CD4-positive, alpha-beta T cell treated with Interferon gamma for 1 hour (primary cell): ENCODE data around the gene UST.

ENCODE experiments used
- DNase-seq: peaks from one replicate; pipeline ENCODE4 v3.0.0-alpha.2; 2020

The UST gene

GRCh38 chr6:148746363-148747144 lies at the start of gene UST:
UST (plus strand) TSS chr6:148747030; CDS start chr6:148747431, 401 bp downstream.
- peak; percentile 72 for DNase-seq

DNA sequence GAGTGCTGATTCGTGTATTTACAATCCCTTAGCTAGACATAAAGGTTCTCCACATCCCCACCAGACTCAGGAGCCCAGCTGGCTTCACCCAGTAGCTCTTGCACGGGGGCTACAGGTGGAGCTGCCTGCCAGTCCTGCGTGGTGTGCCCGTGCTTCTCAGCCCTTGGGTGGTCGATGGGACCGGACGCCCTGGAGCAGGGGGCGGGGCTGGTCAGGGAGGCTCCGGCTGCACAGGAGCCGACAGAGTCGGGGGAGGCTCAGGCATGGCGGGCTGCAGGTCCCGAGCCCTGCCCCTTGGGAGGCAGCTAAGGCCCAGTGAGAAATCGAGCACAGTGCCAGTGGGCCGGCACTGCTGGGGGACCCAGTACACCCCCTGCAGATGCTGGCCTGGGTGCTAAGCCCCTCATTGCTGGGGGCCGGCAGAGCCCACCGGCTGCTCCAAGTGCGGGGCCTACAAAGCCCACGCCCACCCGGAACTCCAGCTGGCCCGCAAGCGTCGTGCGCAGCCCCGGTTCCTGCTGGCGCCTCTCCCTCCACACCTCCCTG lies 48.9 kb upstream of the UST start:
- no peak for DNase-seq

- no peak for DNase-seq
Observed at GRCh38 chr6:148698671-148699180, 48.1 kb upstream of the UST start.

- no peak for DNase-seq
Observed at GRCh38 chr6:148700047-148700715, 46.6 kb upstream of the UST start.

GRCh38 chr6:148700741-148701311 lies 46.0 kb upstream of the UST start:
- no peak for DNase-seq

DNA sequence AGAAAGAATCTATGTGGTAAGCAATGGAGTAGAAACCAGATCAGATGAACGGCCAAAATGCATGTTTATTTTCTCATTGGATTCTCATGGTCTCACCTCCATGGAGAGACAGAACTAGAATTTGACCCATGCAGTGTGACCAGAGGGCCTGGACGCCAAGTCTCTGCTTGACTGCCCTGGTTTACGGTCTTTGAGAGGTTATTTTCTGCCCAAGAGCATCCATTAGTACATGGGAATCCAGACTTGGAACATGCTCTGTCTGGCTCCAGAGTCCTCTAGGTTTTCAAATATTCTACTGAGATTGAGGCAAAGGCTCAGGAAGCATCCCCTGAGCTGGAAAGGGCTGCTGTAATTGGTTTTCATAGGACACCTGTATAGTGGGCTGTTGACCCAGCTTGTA lies 45.5 kb upstream of the UST start:
- DNase-seq = no peak

DNA sequence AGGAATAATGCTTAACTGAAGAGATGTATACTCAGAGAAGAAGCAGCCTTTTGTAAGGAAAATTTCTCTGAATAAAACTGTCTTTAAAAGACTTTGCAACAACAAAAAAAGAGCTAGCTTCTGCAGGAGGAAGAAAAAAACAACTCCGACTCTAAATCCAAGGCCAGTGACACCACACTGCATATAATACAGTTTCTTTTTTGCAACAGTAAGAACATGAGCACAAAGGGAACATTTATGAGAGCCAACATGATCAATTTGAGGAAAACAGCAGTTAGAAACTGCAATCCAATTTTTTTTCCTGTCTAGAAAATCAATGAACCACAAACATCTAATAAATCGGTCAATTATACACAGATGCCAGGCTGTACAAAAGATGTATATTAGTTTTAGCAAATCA lies 42.9 kb upstream of the UST start:
- no peak for DNase-seq

GRCh38 chr6:148704400-148705246 lies 42.2 kb upstream of the UST start:
- DNase-seq = no peak

DNA sequence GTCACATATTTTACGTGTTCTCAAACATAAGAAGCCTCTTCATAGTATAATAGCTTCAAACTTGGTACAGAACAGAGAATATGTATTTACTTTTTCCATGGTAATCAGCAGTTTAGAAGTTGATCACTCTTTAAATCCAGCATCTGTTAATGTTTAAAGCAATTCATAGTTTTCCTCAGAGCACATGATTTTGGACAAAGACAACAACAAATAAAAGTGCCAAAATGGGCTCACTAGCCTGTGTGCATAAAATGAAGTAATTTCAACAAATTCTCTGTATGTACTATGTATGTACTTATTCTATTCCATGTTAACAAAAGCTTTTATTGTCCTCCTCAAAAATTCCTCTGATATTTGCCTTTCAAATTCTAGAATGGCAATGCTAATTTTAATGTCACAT lies 38.1 kb upstream of the UST start:
- no peak for DNase-seq

GRCh38 chr6:148709577-148709976 lies 37.3 kb upstream of the UST start:
- DNase-seq = no peak

- DNase-seq = no peak
Observed at GRCh38 chr6:148711833-148712654, 34.8 kb upstream of the UST start.

GRCh38 chr6:148713033-148713738 lies 33.6 kb upstream of the UST start:
- DNase-seq = no peak

DNA sequence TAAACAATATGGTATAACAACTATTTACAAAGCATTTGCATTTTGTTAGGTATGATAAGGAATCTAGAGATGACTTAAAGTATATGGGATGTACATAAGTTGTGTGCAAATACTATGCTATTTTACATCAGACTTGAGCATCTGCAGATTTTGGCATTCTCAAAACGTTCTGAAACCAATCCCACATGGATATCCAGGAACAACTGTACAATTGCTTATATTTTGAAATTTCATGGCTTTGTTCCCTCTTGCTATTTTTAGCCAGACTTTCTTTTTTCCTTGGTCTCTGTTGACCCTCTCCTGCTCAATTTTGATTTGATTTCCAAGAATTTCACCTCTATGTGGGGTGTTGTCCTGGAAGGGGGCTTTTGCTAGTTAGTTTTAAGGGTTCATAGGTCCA lies 32.9 kb upstream of the UST start:
- DNase-seq = no peak

- no peak for DNase-seq
Observed at GRCh38 chr6:148716811-148717210, 30.0 kb upstream of the UST start.

DNA sequence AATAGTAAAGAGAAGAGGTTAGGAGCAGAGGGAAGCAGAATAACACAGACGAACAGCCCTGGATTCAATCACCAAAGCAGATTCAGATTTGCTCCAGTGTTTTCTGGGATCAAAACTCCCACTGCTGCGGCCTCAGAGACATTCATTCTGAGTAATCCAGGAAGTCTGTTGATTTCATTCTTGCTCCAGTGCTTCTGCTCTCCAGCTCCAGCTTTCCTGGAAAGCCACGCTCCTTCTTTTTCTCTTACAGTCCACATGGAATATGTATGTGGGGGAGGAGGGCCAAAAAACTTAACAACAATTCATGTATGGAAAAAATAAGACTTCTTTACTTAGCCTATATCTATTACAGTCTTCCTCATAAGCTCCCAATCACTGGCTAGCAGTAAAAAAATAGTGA lies 26.4 kb upstream of the UST start:
- DNase-seq = no peak

GRCh38 chr6:148720897-148721296 lies 25.9 kb upstream of the UST start:
- no peak for DNase-seq

DNA sequence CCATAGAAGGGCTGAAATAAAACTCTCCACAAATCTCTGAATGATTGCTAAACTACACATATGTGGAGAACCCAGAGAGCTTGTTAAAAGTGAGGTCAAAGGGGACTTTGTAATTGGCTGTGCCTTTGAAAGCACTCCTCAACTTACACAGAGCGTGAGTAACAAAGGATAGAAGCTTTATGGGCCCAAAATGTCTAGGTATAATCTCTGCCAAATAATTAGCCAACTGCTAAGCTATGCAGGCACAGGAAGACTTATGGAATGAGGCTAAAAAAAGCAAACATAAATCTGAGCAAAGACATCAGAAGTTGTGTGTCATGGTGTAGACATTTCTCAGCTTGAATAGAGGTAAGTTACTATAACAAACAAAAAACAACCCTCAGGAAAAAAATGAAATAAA lies 23.3 kb upstream of the UST start:
- DNase-seq = no peak

DNA sequence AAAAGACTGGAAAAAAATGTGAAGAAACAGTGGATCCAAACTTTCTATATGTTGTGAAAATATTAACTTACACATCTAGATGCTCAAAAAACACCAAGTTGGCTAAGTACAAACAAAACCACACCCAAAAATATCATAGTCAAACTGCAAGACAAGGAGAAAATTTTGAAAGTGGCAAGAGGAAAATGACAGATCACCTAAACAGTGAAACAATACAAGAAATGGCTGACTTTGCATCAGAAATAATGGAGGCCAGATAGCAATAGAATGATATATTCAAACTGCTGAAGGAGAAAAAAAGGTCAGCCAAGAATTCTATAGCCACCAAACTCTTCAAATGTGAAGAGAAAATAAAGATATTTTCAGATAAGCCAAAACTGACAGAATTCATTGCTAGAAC lies 22.4 kb upstream of the UST start:
- no peak for DNase-seq

- no peak for DNase-seq
Observed at GRCh38 chr6:148727104-148727503, 19.7 kb upstream of the UST start.

- no peak for DNase-seq
Observed at GRCh38 chr6:148735989-148736388, 10.8 kb upstream of the UST start.

GRCh38 chr6:148736774-148737412 lies 9.9 kb upstream of the UST start:
- DNase-seq = no peak
